Stimulated activated CD4-positive, alpha-beta T cell treated with anti-CD3 and anti-CD28 coated beads, Interleukin-2, amount 100 ng/mL, for 24 hours (primary cell): ENCODE data around the gene SUPT4H1.
"Not testable (repeated sequence)": the region's sequence is repeated elsewhere in the genome, so short reads cannot be mapped to it uniquely, and the experiment has no call there.

ENCODE experiments used
- DNase-seq, 2 donors: peaks; one replicate each; pipeline ENCODE4 v3.0.0-alpha.2; 2020

Gene SUPT4H1

DNA sequence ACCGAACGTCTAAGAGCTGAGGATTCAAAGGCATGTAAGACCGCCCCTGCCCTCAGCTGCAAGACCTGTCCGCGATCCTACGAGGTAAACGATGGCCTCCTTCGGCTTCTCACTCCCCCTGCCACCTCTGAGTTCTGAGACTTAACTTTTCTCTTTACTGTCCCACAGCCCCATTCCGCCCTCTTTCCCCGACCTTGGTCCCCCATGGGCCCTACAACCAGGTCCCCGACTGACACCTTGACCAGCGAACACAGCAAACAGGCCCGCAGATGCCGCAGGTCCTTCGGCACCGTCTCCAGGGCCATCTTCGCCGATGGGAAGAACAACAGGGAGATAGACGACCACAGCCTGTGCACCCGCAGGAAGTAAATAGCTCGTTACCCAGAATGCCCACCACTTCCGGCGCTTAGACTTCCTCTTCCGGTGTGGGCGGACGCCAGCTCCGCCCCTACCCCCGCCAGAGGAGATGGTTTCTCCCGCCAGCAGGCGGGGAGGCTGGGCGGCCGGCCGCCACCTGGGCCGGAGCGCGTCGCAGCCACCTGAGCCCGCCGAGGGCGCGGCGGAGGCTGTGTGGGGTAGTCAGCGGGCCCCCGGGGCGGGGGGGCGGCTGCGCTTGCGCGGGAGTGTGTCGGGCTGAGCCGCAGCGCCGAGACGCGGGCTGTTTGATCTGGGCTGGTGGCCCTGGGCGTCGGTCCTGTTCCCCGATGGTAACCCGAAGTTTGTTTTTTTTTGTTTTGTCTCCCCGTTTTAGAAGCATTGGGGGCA is at the start of gene SUPT4H1:
TSS of gene SUPT4H1 (minus strand) at position 371 of the 765 bp plus-strand sequence. CDS start at position 305, 66 bp downstream.
- peak; percentile 89 to 92 for DNase-seq

DNA sequence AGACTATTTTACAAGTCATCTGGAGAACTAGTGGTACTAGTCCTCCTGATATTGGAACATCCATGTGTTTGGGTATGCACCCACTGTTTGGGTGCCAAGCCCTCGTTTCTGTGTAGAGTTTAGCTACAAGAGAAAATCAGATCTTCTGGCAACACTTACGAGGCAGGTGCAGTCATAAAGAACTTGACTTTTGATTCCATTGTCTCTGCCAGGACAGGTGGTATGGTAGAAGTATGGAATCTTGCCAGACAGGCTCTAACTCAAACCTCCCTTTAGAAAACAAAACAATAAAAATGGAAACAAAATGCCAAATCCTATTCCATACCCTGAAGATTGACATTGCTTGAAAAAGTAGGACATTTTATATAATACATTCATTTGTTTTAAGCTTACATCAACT is 49.3 kb upstream of the SUPT4H1 start:
- DNase-seq = no peak

DNA sequence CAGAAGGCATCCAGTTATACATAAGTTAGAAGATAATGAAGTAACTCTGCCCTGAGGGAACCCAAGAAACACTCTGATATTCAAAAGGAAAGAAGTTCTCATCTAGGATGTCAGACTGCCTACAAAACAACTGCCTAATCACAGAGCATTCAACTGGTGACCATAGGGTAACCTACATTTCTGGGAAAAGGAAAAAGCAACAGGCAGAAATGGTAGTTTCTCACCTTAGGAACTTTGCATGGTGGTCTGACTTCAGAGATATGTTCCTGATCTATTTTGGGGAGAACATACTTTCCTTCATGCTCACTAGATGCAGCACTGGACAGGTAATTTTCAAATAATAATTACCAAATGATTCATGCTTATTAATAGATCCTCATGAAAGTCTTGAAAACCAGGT is 48.8 kb upstream of the SUPT4H1 start:
- no peak for DNase-seq

DNA sequence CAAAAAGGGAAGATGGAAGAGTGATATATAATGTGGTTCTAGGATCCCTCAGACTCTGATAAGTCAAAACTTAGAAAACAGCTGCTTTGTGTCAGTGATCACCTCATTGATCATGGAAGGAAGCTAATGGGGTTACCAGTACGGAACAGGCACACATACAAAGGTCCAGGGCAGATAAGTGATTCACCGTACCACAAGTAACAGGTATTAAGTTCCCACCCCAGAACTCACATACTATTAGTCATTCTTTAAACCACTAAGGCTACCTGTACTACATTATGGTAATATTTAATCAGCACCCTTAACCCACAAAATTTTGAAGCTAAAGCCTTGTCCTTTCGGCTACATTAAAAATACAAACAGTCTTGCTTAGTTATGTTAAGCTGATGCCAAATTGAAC is 48.0 kb upstream of the SUPT4H1 start:
- DNase-seq = no peak

DNA sequence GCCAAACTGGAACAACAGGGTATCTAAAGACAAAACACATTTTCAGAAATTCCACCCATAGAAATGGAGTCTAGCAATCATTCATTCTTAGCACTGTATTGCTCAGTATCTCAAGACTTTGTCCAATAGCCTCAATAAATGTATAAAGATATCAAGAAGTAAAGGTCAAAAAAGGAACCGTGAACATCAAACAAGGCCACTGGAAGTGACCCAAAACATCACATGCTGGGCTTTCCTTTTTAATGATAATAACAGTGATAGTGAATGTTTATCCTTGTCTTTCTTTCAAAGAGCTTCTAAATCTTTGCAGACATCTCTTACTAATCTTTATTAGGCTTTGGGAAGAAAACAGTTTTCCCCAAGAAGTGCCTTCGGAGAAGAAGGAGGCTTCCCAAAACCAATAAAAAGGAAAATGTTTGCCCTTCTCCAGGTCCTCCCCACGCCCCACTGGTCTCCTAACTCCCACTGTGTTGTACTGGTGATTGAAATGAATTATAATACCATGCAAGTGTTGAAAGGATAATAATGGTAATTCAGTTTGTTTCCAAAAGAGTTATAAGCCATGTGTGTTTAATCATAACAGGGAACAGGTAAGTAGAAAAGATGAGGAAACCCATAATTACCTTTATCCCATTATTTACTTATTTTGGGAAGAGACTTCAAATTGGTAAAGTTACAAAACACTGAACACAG is 46.7 kb upstream of the SUPT4H1 start:
- DNase-seq = no peak

DNA sequence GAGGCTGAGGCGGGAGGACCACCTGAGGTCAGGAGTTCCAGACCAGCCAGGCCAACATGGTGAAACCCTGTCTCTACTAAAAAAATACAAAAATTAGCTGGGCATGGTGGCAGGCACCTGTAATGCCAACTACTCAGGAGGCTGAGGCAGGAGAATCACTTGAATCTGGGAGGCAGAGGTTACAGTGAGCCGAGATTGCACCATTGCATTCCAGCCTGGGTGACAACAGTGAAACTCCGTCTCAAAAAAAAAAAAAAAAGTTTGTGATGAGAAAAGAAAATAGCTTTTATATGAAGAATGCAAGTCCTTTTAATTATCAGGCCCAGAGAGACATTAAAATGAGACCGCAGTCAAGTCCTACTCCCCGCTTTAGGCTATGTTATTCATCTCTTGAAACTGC is 45.4 kb upstream of the SUPT4H1 start:
- DNase-seq = not testable (repeated sequence)

DNA sequence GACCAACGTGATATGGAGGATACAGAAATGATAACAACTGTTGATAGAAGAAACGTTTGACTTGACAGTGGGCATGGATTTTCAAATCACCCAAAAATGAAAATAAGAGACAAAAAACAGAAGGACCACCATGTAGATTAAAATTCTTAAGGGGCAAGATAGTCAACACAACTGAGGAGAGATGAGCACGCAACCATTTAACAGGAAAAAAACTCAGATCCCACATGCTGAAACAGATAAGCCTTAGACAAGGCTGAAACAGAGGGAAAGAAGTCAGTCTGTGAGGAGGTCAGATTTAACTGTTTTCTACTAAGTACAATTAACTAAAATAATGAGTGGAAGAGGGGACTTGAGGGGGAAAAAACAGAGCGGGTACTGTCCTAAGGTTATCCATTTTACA is 44.2 kb upstream of the SUPT4H1 start:
- DNase-seq = no peak

DNA sequence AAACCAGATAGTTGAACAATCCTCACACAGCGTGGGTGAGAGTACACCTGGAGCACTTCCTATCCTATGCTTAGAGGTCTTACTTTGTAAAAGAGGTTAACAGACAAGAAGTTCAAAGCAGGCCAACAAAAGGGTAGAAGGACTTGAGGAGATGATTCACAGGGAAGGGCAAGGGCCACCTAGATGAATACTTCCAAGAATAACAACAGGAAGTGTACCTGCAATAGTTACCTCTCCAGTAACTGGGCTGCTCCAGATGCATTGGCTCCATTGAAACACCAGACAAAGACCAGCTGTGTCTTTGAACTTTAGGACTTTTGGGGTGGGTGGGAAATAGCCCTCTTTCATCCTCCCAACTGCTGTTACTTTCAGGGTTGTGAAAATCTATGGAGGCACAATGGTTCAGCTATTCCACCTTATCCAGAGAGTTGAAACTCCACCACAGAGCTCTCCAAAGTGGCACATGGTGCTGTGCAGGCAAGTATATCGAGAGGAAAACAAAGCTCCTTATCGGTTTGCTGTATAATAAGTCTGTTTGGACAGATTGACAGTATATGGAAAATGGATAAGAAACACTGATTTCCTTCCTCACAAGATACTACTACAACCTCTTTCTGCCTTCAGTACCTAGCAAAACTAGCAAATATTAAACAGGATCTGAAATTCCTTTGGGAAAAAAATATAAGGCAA is 42.7 kb upstream of the SUPT4H1 start:
- DNase-seq = no peak

DNA sequence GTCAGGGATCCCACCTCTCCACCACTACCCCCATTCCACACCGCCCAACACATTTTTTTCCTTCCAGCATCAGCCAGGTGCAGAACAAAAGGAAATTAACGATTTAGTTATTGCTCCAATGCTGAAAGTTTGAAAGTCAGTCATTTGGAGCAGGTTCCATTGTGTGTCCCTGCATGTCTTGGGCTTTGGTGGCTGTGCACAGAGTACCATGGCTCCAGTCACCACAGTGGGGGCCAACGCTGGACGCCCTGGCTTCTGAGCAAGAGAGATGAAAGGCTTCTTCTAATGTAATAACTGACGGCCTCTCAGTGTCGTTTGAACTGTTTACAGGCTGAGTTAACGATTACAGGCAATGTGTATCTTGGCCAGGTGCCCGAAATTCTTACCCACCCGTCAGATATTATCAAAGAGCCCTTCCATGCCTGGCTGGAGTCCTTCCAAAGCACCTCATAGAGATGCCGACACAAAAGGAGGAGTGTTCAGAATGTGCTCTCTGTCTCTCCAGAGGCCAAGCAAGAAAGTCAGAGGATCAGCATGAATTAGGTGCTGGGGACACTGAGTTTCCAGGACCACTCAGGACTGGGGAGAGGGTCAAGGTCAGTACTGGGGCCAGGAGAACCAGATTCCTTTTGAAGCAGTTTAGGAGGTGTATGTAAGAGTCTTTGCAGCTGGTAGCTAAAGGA is 39.4 kb upstream of the SUPT4H1 start:
- no peak for DNase-seq

DNA sequence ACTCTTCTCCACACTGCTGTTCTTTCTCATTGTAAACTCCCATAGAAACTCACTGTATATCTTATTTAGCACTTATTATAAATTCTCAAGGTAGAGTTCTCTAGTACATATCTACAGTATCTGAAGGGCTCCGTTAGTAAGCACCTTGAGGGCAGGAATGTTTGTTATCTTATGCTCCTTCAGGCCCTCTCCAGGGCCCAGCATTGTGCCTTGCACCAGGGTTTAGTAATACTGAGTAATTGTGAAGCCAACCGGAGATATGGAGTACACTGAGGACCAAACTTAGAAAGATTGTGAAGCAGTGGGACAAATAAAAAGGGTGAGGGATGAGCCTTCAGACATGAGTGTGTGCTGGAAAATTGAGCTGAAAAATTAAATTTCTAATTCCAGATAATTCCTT is 38.9 kb upstream of the SUPT4H1 start:
- DNase-seq = no peak

DNA sequence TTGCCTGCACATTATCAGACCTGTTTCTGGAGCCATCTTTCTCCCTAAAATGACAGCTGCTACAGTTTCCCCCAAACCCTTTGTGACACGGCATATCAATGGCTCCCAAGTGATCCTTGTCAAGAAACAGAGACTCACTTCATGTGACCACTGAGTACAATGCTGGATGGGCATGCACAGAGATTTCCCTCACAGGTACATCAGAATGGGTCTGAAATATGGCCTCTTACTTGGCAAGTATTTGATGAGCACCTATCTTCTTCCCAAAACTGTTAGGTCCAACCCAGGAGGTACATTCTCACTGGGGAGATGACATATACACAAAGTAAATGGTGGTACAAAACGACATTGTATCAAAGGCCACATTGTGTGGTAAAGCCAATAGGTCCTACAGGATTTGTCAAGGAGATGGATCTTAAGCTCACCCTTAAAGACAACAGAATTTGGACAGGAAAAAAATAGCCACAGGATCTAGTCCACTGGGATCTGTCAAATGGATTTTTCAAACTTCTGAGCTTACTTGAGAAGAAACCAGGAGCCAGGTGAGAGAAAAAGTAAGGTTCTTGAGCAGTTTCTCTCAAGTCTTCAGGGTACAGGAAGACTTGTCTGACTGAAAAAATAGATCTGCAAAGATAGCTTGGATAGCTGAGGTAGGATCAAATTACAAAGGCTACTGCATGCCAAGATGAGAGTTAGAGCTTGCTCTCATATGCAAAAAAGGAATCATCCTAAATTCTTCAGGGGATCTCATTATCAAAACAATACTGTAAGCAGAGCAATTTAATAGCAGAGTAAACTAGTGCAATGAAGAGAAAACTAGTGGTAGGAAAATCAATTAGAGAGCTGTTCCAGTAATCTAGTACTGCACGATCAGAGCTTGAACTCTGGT is 36.5 kb upstream of the SUPT4H1 start:
- no peak for DNase-seq

DNA sequence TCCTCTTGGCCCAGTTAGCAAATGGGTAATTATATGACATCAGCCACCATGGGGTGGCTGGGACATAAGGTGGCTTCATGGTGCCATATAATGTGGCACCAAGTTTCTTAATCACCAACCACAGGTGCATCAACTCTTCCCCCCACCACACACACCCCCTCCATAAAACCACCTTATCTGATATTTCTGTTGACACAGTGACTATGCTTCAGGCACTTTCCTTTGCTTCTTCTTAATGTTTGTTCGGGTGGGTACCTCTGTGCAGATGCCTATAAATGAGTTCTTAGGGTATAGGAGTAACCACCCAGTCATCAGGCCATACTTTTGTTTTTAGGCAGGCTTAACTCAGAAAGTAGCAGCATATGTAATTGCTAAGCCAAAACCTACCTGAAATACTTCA is 35.8 kb upstream of the SUPT4H1 start:
- no peak for DNase-seq

DNA sequence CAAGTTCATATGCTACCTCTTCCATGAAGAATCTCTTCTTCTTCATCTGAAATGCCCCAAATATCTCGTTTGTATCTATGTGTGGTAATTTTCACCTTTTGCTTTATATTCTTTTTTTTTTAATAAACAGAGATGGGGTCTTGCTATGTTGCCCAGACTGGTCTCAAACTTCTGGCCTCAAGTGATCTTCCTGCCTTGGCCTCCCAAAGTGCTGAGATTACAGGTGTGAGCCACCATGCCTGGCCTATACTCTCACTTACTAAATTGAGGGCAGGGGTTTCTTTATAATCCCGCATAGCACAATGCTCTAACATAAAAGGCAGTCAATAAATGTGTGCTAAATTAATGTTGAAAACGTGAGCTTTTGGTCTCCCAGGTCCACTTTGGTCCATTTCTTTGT is 34.7 kb upstream of the SUPT4H1 start:
- DNase-seq = no peak

DNA sequence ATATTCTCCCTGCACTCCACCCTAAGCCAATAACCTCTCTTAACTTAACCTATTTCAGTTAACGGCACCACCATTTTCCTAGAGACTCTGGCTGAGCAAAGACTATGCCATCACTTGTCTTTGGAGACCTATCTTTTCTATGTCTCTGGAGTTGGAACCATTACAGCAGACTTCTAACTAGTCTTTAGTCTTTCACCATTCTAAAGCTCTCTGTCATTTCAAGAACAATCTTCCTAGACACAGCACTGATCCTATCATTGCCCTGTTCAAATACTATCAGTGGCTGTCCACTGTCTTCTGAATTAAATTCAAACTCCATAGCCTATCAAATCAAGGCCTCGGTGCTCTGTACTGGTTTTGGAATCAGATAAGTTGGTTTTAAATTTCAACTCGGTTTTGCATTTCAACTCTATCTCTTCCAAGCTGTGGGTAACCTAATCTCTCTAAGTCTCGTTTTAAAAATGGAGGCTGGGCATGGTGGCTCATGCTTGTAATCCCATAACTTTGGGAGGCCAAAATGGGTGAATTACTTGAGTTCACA is 33.4 kb upstream of the SUPT4H1 start:
- DNase-seq = no peak

DNA sequence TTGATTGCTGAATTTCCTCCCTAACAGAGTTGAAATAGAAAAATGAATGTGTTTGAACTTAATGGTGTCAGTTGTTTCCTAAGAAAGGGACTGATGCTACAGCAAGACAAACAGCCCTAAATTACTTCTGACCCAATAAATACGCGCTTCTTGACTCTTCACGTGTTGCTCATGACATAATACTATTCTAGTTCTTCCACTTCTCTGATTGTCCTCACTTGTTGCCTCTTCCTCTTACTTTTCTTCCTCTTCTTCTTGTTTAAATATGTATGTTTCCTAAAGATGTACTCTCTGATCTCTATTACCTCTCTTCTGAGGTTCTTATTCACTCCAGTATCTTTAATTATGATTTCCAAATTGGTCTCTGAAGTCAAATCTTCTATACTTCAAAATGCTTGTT is 32.9 kb upstream of the SUPT4H1 start:
- no peak for DNase-seq

DNA sequence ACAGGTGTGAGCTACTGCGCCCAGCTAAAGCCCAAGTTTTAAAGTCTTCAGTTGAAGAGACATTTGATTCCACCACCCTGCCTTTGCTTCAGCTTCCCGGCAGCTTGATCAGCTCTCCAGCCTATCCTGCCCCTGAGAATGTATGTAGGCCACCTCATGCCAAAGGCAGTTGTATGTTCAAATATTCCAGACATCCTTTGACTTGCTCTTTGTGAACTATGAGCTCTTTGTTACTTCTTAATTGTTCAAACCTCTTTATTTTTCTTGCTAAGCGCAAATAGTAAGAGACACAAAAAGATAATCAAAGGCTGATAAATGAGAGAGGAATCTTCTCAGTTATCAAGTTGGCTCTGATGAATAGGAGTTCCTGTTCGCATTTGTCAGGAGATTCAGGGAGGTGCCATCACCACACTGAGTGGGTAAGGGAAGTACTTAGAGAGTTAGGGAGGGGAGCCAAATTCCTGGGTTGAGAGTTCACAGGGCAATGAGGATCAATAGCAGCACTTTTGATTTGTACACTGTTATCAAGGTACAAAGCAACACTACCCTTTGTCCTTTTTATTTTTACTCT is 32.0 kb upstream of the SUPT4H1 start:
- no peak for DNase-seq

DNA sequence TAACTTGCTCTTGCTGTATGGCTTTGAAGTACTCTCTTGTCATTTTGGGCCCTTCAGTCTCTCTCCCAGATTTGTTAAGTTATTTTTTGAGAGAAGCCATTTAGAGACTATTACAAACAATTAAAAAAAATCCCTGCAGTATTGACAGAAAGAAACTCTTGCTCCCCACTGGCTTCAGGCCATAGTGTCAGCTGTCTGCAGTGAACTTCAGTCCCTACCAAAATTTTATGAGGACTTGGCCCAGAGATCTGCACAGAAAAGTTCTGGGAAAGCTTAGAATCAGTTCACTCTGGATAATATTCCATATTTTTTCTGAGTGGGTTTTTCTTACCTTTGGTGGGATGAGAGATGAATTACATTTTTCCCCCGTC is 30.9 kb upstream of the SUPT4H1 start:
- no peak for DNase-seq

DNA sequence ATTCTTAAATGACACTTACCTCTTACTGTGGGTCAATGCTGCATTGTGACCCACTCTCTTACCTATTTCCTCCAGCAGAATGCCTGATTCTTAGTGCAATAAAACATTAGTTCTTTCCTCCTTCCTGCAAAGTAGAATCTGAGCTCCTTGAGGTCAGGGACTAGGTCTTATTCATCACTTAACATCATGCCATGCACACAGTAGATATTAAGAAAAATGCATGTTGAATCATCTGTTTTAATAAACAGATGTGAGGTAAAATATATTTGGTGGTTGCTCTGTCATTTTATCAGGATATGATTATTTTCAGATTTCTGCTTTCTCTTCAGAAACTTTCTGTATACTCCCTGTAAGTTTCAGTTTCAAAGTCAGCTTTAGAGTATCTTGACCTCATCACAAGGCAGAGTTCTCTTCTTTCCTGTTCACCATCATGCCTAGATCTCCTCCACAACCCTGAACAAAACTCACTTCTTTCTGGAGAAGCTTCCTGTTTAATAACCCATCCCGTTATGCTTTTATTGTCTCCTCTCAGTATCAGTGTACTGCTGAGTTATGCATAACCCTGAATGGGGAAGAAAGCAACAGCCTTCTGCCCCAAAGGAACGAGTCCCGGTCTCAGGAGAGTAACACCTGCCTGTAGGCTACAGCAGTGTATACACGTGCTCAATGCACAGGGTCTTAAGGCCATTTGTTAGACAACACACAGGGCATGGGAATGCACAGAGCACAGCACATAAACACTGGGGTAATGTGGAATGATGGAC is 30.3 kb upstream of the SUPT4H1 start:
- no peak for DNase-seq

DNA sequence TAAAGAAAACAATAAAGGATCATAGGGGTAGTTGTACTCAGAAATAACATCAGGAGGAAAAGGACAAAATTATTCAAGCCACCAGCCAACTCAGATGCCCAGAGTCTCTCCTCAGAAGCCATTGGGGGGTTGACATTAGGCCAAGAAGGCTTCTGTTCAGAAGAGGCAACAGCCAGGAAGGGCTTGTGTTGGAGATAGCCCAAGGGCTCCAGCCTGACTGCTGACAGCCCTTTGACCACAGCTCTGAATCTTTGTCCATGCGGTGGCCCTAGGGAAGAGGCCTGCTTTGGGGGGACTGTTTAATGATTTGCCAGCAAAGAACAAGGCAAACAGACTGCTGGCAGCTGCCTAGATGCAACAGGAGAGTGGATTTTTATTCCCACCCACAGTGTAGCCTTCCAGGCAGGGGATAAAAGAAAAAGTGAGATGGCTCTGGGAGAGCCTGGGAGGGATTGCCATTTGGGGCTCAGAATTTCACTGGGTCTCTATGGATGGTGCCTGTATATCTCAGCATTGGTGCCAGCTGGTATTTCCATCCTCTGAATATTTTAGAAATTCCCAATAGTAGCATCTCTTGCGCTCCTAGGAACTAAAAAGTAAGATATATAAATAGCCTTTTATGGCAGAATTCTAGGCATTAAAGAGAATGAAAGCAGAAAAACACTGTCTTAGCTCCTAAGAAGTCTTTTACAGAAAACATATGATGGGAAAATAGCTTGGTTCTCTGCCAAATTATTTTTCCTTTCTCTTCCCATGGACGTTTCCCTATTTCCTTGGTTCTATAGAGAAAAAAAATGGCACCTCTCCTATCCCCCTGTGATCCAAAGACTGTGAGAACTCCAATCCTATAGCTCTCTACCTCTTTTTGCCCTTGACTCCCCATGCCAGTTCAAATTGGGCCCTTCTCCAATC is 29.4 kb upstream of the SUPT4H1 start:
- no peak for DNase-seq
